Spinal cord (tissue), 10 donors: ENCODE data around the gene TMEM144. TPM values are rescaled to one million over a fixed set of nuclear protein-coding genes. Genes with fewer than 3 reads are reported as not detected.
A peak's percentile ranks its signal among the peaks of the same experiment; 100 is the strongest.

Experiments used
- DNase-seq, 6 donors: peaks; one replicate each; pipeline versions ENCODE4 v3.0.0 to v3.0.0-alpha.2; 2013 to 2015; ENCODE audit warnings: low spot score in 6 of 6, low read depth in 4 of 6
- H3K27ac ChIP-seq: one replicate; pipeline ENCODE4 v1.5.1; 2013; ENCODE audit warnings: low read depth, low read length, control low read depth
- H3K27me3 ChIP-seq: one replicate; pipeline ENCODE4 v1.6.1; 2013; ENCODE audit warnings: low read length; ENCODE audit not compliant: control insufficient read depth, insufficient read depth
- H3K36me3 ChIP-seq: one replicate; pipeline ENCODE4 v1.6.1; 2013; ENCODE audit warnings: low read length; ENCODE audit not compliant: control insufficient read depth, insufficient read depth
- H3K4me1 ChIP-seq: one replicate; pipeline ENCODE4 v1.6.1; 2013; ENCODE audit warnings: low read length; ENCODE audit not compliant: control insufficient read depth, insufficient read depth
- H3K4me3 ChIP-seq: one replicate; pipeline ENCODE4 v1.5.1; 2013; ENCODE audit warnings: low read depth, low read length, control low read depth
- H3K9me3 ChIP-seq: one replicate; pipeline ENCODE4 v1.6.1; 2013; ENCODE audit warnings: low read length; ENCODE audit not compliant: control insufficient read depth, insufficient read depth
- WGBS: methylation state at CpG from one replicate; pipeline ENCODE4 v1.1.5; 2013; ENCODE audit warnings: missing lambda C conversion rate; ENCODE audit not compliant: insufficient coverage; 5-methylcytosine and 5-hydroxymethylcytosine counted together
- polyA plus RNA-seq, 2 donors: library from polyadenylated mRNA; unstranded; fragments of 120-200 nt; gene quantifications; one replicate each; pipeline ENCODE4 v1.2.1, GENCODE V29; 2013; ENCODE audit not compliant: insufficient read length in 2 of 2
- total RNA-seq, 2 donors: library from RNA; depleted of rRNA in 1 of 2; stranded (reverse); fragments of 120-200 nt in 1 of 2; fragments of >200 nt in 1 of 2; gene quantifications; one replicate each; pipeline versions ENCODE4 v1.2.3 to v1.2.4, GENCODE V29; 2013 to 2014
- donor health status: healthy.

TMEM144 gene
- total and polyA plus RNA-seq, 4 donors, result 4.4 to 16.3 (median 6.2) TPM

- peaks cover 7% of the 10 kb centered on the region for H3K36me3 ChIP-seq
- no peaks in the 10 kb centered on the region for H3K27me3 ChIP-seq
- peak overlapping the region; percentile 45 for H3K4me3 ChIP-seq
- peak in 2 of 6 donors; percentile 55 to 86 for DNase-seq
- no peaks in the 10 kb centered on the region for H3K9me3 ChIP-seq
- peak overlapping the region; percentile 88 for H3K27ac ChIP-seq
- 66% methylated on average over 12 of the region's 18 CpGs for WGBS
- peaks cover 12% of the 10 kb centered on the region for H3K4me1 ChIP-seq
These were observed 40.2 kb upstream of the TMEM144 start for GRCh38 chr4:158169931-158170690.

GRCh38 chr4:158170691-158171561, 39.4 kb upstream of the TMEM144 start:
- Histone ChIP-seq H3K4me1 (peaks cover 12% of the 10 kb centered on the region), H3K4me3 (peak overlapping the region; percentile 45), H3K27ac (peak overlapping the region; percentile 88), H3K9me3 (no peaks in the 10 kb centered on the region), H3K36me3 (peaks cover 7% of the 10 kb centered on the region), H3K27me3 (no peaks in the 10 kb centered on the region)
- 87% methylated on average over 38 of the region's 42 CpGs for WGBS
- no peak for DNase-seq

GRCh38 chr4:158172261-158173258, 37.7 kb upstream of the TMEM144 start, which contains the start of gene GASK1B:
TSS of gene GASK1B (minus strand) at chr4:158173025. CDS start at chr4:158171375, 1,650 bp downstream.
- H3K9me3 ChIP-seq, result no peaks in the 10 kb centered on the region
- H3K27me3 ChIP-seq, result no peaks in the 10 kb centered on the region
- DNase-seq, result peak in 2 of 6 donors; percentile 75 to 82
- H3K4me1 ChIP-seq, result peaks cover 12% of the 10 kb centered on the region
- peak within 1 kb of the TSS; percentile 88 for H3K27ac ChIP-seq
- peaks cover 7% of the 10 kb centered on the region for H3K36me3 ChIP-seq
- peak within 1 kb of the TSS; percentile 45 for H3K4me3 ChIP-seq
- WGBS, result 38% methylated on average over 7 of the region's 12 CpGs

GRCh38 chr4:158176108-158176507, 34.2 kb upstream of the TMEM144 start:
- peaks cover 3% of the 10 kb centered on the region for H3K4me1 ChIP-seq
- WGBS, result no CpG with 5 or more reads among the region's 2 CpGs
- no peaks in the 10 kb centered on the region for H3K27me3 ChIP-seq
- H3K4me3 ChIP-seq, result no peak overlapping the region
- DNase-seq, result no peak
- H3K27ac ChIP-seq, result no peak overlapping the region
- H3K36me3 ChIP-seq, result no peaks in the 10 kb centered on the region
- H3K9me3 ChIP-seq, result no peaks in the 10 kb centered on the region

GRCh38 chr4:158176776-158177175, 33.5 kb upstream of the TMEM144 start:
- Histone ChIP-seq H3K4me1 (no peaks in the 10 kb centered on the region), H3K27ac (no peak overlapping the region), H3K27me3 (no peaks in the 10 kb centered on the region), H3K9me3 (no peaks in the 10 kb centered on the region), H3K4me3 (no peak overlapping the region), H3K36me3 (no peaks in the 10 kb centered on the region)
- DNase-seq, result no peak

- Histone ChIP-seq H3K9me3 (no peaks in the 10 kb centered on the region), H3K4me3 (no peak overlapping the region), H3K36me3 (no peaks in the 10 kb centered on the region), H3K27ac (no peak overlapping the region), H3K27me3 (no peaks in the 10 kb centered on the region), H3K4me1 (no peaks in the 10 kb centered on the region)
- DNase-seq, result no peak
- WGBS, result no CpG with 5 or more reads among the region's 3 CpGs
These were observed 30.8 kb upstream of the TMEM144 start for GRCh38 chr4:158179465-158179864.

GRCh38 chr4:158181906-158182305, 28.4 kb upstream of the TMEM144 start:
- H3K4me3 ChIP-seq, result no peak overlapping the region
- no peaks in the 10 kb centered on the region for H3K4me1 ChIP-seq
- H3K9me3 ChIP-seq, result no peaks in the 10 kb centered on the region
- H3K27ac ChIP-seq, result no peak overlapping the region
- WGBS, result 69% methylated on average over 4 of the region's 5 CpGs
- no peaks in the 10 kb centered on the region for H3K36me3 ChIP-seq
- DNase-seq, result no peak
- no peaks in the 10 kb centered on the region for H3K27me3 ChIP-seq

- Histone ChIP-seq H3K27ac (no peak overlapping the region), H3K4me3 (no peak overlapping the region), H3K4me1 (no peaks in the 10 kb centered on the region), H3K9me3 (no peaks in the 10 kb centered on the region), H3K27me3 (no peaks in the 10 kb centered on the region), H3K36me3 (no peaks in the 10 kb centered on the region)
- 93% methylated on average over 15 of the region's 15 CpGs for WGBS
- no peak for DNase-seq
These were observed 27.6 kb upstream of the TMEM144 start for GRCh38 chr4:158182736-158183135.

- no peak overlapping the region for H3K27ac ChIP-seq
- no peak for DNase-seq
- no peaks in the 10 kb centered on the region for H3K9me3 ChIP-seq
- no CpG with 5 or more reads among the region's 2 CpGs for WGBS
- H3K4me3 ChIP-seq, result no peak overlapping the region
- no peaks in the 10 kb centered on the region for H3K36me3 ChIP-seq
- no peaks in the 10 kb centered on the region for H3K4me1 ChIP-seq
- H3K27me3 ChIP-seq, result no peaks in the 10 kb centered on the region
These were observed 23.5 kb upstream of the TMEM144 start for GRCh38 chr4:158186815-158187214.
